MM.1S (cell line): Measurements from ENCODE around the gene INSIG2.

Experiments
- DNase-seq: peaks from one replicate; pipeline ENCODE4 v3.0.0-alpha.2; 2015
- H2AFZ ChIP-seq: fragments of 300-600 bp; sonication (generic); 2 replicates; pipeline ENCODE4 v1.6.0; 2016; ENCODE audit warnings: antibody characterized with exemption, low read length
- H3F3A ChIP-seq: fragments of 300-600 bp; sonication (generic); 2 replicates; pipeline ENCODE4 v1.6.1; 2016; ENCODE audit warnings: mild to moderate bottlenecking, antibody characterized with exemption, low read length, moderate library complexity, mixed read lengths; ENCODE audit not compliant: insufficient read depth
- H3K27ac ChIP-seq: fragments of 300-600 bp; sonication (generic); 2 replicates; pipeline ENCODE4 v1.5.1; 2016; ENCODE audit warnings: mild to moderate bottlenecking, low read length
- H3K27me3 ChIP-seq: fragments of 300-600 bp; sonication (generic); replicated peaks from 2 replicates; pipeline ENCODE4 v1.6.0; 2016; ENCODE audit warnings: low read length; ENCODE audit not compliant: insufficient read depth
- H3K36me3 ChIP-seq: fragments of 300-600 bp; sonication (generic); replicated peaks from 2 replicates; pipeline ENCODE4 v1.6.1; 2016; ENCODE audit warnings: mild to moderate bottlenecking, low read length, mixed read lengths; ENCODE audit not compliant: insufficient read depth
- H3K4me1 ChIP-seq: fragments of 300-600 bp; sonication (generic); 2 replicates; pipeline ENCODE4 v1.6.1; 2016; ENCODE audit warnings: low read length, mixed read lengths
- H3K4me2 ChIP-seq: fragments of 300-600 bp; sonication (generic); 2 replicates; pipeline ENCODE4 v1.6.0; 2016; ENCODE audit warnings: low read depth, low read length
- H3K4me3 ChIP-seq: fragments of 300-600 bp; sonication (generic); 2 replicates; pipeline ENCODE4 v1.5.1; 2016; ENCODE audit warnings: low read length, mixed read lengths
- H3K79me2 ChIP-seq: fragments of 300-600 bp; sonication (generic); 2 replicates; pipeline ENCODE4 v1.6.1; 2016; ENCODE audit warnings: mixed run types, low read length, mixed read lengths
- H3K9ac ChIP-seq: fragments of 300-600 bp; sonication (generic); 2 replicates; pipeline ENCODE4 v1.6.1; 2016; ENCODE audit warnings: low read length, mixed read lengths
- H3K9me2 ChIP-seq: fragments of 300-600 bp; sonication (generic); replicated peaks from 2 replicates; pipeline ENCODE4 v1.6.1; 2016; ENCODE audit warnings: mild to moderate bottlenecking, low read length, mixed read lengths; ENCODE audit not compliant: insufficient read depth
- H3K9me3 ChIP-seq: fragments of 300-600 bp; sonication (generic); replicated peaks from 2 replicates; pipeline ENCODE4 v1.6.1; 2016; ENCODE audit warnings: mild to moderate bottlenecking, low read length, mixed read lengths; ENCODE audit not compliant: insufficient read depth
- H4K20me1 ChIP-seq: fragments of 300-600 bp; sonication (generic); 2 replicates; pipeline ENCODE4 v1.6.1; 2016; ENCODE audit warnings: mild to moderate bottlenecking, low read length, moderate library complexity, mixed read lengths; ENCODE audit not compliant: insufficient read depth
- EZH2 ChIP-seq: fragments of 300-600 bp; sonication (generic); optimal IDR thresholded peaks from 2 replicates; pipeline ENCODE3; 2017; ENCODE audit warnings: low read depth, mild to moderate bottlenecking, antibody characterized with exemption, low read length, mixed read lengths
- EZH2phosphoT487 ChIP-seq: fragments of 300-600 bp; sonication (generic); IDR thresholded peaks from 2 replicates; pipeline ENCODE4 v1.6.1; 2018; ENCODE audit warnings: antibody characterized with exemption, low read length
- TF ChIP-seq, protein P1 (sequence below): fragments of 300-600 bp; sonication (generic); IDR thresholded peaks from 2 replicates; pipeline ENCODE4 v1.5.1; 2016; ENCODE audit warnings: antibody characterized with exemption, low read length, mixed read lengths

The INSIG2 gene

GRCh38 chr2:118122594-118123281 lies 34.5 kb downstream of the INSIG2 start:
- no peak for DNase-seq
- Histone ChIP-seq H3K9me3 (no peaks in the 10 kb centered on the region), H3K27me3 (no peaks in the 10 kb centered on the region), H3K79me2 (no peaks in the 10 kb centered on the region), H3K36me3 (no peaks in the 10 kb centered on the region), H4K20me1 (no peaks in the 10 kb centered on the region), H3K4me1 (no peaks in the 10 kb centered on the region), H3K27ac (no peak overlapping the region), H3K9ac (no peak overlapping the region), H2AFZ (no peak overlapping the region), H3K9me2 (no peaks in the 10 kb centered on the region), H3F3A (no peaks in the 10 kb centered on the region), H3K4me2 (no peak overlapping the region), H3K4me3 (no peak overlapping the region)
- no peak for TF ChIP-seq EZH2
- TF ChIP-seq, protein P1, sequence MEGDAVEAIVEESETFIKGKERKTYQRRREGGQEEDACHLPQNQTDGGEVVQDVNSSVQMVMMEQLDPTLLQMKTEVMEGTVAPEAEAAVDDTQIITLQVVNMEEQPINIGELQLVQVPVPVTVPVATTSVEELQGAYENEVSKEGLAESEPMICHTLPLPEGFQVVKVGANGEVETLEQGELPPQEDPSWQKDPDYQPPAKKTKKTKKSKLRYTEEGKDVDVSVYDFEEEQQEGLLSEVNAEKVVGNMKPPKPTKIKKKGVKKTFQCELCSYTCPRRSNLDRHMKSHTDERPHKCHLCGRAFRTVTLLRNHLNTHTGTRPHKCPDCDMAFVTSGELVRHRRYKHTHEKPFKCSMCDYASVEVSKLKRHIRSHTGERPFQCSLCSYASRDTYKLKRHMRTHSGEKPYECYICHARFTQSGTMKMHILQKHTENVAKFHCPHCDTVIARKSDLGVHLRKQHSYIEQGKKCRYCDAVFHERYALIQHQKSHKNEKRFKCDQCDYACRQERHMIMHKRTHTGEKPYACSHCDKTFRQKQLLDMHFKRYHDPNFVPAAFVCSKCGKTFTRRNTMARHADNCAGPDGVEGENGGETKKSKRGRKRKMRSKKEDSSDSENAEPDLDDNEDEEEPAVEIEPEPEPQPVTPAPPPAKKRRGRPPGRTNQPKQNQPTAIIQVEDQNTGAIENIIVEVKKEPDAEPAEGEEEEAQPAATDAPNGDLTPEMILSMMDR = no peak
- TF ChIP-seq EZH2phosphoT487 = no peak

GRCh38 chr2:118123561-118124232 lies 35.4 kb downstream of the INSIG2 start:
- no peak for TF ChIP-seq EZH2
- TF ChIP-seq, protein P1 = no peak
- TF ChIP-seq EZH2phosphoT487 = no peak
- H3F3A ChIP-seq = no peaks in the 10 kb centered on the region
- no peak overlapping the region for H3K27ac ChIP-seq
- no peak for DNase-seq
- no peaks in the 10 kb centered on the region for H3K4me1 ChIP-seq
- no peaks in the 10 kb centered on the region for H3K79me2 ChIP-seq
- H3K4me2 ChIP-seq = no peak overlapping the region
- H3K36me3 ChIP-seq = no peaks in the 10 kb centered on the region
- no peak overlapping the region for H2AFZ ChIP-seq
- H3K9me3 ChIP-seq = no peaks in the 10 kb centered on the region
- no peak overlapping the region for H3K9ac ChIP-seq
- no peaks in the 10 kb centered on the region for H3K9me2 ChIP-seq
- no peak overlapping the region for H3K4me3 ChIP-seq
- H3K27me3 ChIP-seq = no peaks in the 10 kb centered on the region
- no peaks in the 10 kb centered on the region for H4K20me1 ChIP-seq

DNA sequence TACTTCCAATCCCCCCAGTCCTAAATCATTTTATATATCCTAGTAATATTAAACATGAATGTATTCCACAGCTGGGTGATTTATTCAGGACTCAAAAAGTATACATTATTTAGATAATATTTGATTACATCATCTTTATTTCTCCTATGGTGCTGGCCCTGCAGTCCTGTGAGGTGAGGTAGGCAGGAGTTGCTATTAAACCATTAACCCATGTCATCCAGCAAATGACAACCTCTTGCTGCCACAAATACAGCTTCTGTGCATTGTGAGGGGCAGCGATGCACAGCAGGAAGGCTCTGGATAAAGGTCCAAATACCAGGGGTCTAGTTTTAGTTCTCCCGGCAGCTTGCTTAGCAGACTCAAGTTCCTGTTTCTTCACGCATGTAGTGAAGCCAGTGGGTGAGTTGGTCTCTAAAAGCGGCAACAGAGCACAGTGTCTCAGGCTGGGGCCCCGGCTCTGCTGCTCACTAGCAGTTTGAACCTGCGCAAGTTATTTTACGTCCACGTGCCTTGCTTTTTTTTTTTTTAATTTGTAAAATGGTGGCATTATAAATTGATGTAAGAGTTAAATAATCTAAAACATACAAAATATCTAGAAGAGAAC lies 36.1 kb downstream of the INSIG2 start:
- no peaks in the 10 kb centered on the region for H3K4me1 ChIP-seq
- no peak overlapping the region for H3K27ac ChIP-seq
- no peaks in the 10 kb centered on the region for H3F3A ChIP-seq
- no peaks in the 10 kb centered on the region for H3K9me3 ChIP-seq
- DNase-seq = no peak
- no peak overlapping the region for H3K4me3 ChIP-seq
- H3K27me3 ChIP-seq = no peaks in the 10 kb centered on the region
- H2AFZ ChIP-seq = no peak overlapping the region
- TF ChIP-seq EZH2phosphoT487 = no peak
- TF ChIP-seq, protein P1 = no peak
- TF ChIP-seq EZH2 = no peak
- no peak overlapping the region for H3K9ac ChIP-seq
- no peaks in the 10 kb centered on the region for H4K20me1 ChIP-seq
- H3K4me2 ChIP-seq = no peak overlapping the region
- no peaks in the 10 kb centered on the region for H3K79me2 ChIP-seq
- no peaks in the 10 kb centered on the region for H3K36me3 ChIP-seq
- H3K9me2 ChIP-seq = no peaks in the 10 kb centered on the region
